CD4-positive, alpha-beta T cell treated with Interleukin-4 for 4 hours (primary cell): Measurements from ENCODE around the gene CBY1.

Experiments used
- DNase-seq: peaks from one replicate; pipeline ENCODE4 v3.0.0-alpha.2; 2020

Gene CBY1

DNA sequence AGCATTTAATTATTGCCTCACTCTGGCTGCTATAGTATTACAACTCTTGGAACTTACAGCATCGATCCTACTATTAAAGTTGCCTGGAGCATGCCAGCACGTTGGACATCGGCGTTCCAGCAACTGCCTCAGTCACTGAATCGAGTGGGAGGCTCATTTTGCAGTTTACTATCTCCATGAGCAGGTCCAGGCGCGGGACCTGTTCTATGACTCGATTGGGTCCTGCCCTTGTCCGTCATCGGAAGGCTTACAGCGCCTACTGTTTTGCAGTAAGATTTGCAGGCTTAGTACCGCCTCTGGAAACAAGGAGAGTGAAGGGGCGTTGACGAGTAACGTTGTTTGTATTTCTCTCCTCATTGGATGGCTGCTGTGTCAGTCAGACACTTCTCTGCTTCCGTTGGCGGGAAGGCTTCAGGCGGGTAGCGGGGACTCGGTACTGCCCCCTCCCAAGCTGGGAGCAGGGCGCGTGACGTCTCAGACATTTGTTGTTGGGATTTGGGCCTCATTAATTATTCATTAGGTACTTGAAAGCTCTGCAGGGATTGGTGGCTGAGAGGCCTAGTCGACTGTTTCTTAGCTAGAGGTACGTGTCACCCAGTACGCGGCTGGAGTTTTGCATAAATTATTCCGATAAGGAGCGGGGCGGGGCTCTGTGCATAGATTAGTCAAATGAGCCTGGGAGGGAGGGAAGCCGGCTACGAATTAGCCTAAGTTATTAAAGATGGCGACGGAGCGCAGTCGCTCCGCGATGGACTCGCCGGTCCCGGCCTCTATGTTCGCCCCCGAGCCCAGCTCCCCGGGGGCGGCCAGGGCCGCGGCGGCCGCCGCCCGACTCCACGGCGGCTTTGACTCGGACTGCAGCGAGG, 49.0 kb downstream of the CBY1 start, which contains the start of gene GTPBP1:
TSS of gene GTPBP1 (plus strand) at position 710 of the 866 bp plus-strand sequence. CDS start at position 722, 12 bp downstream.
- peak; percentile 100 for DNase-seq

DNA sequence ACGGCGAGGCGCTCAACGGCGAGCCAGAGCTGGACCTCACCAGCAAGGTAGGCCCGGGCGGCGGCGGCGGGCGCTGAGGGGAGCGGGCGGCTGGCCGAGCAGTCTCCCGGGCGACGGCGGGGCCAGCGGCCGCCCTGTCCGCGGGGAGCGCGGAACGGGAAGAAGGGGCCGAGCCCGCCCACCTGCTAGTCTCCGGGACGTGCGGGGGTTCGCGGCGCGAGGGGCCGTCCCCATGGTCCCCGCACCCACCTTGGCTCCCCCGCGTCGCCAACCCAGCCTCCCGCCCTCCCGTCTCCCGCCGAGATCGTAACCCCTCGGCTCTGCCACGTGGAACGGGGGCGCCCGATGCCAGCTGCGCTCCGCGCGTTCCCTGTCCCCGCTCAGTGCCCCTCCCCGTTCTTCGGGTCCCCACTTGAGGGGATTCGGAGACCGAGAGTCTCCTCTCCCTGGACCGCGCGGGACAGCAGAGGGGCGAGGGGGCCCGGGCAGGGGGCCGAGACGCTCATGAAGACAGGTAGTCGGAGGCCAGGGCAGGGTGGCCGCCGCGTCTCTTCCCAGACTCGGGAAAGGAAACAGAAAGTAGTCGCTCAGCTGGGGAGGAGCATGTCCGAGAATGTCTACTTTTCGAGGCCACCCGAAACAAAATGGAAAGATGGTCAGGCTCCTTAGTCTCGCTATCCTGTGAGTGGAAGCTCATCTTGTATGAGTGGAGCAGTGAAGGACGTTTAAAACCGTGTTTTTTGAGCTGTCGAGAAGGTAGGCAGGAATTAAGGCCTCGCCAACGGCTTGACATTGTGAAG, 49.9 kb downstream of the CBY1 start:
- DNase-seq: no peak

DNA sequence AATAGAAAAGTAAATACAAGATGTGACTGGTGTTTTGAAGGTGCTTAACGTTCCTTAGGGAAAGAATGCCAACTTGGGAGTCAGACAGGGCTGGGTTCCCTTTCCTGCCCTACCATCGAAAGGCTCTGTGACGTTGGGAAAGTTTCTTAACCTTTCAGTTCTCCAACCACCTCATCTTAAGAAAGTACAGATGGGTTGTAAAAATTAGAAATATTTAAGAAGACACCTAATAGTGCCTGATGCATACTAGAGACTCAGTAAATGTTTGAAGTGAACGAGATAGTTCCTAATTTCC, 50.4 kb downstream of the CBY1 start:
- no peak for DNase-seq

DNA sequence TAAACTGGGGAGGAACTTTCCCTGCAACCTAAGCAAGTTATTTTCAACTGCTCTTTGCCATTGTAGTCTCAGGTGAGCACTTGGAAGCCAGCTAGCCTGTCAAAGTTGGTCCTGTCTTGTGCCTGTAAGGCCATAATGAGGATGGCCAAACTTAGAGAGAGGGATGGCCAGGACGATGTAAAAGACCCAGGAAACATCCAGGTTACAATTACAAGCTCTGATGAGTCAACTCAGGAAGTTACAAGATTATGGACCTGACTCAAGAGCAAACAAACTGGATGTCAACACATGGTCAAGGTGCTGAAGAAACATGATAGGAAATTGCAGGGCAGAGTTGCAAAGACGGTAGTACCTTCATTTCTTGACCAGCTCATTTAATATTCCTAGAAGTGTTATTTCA, 50.9 kb downstream of the CBY1 start:
- no peak for DNase-seq

DNA sequence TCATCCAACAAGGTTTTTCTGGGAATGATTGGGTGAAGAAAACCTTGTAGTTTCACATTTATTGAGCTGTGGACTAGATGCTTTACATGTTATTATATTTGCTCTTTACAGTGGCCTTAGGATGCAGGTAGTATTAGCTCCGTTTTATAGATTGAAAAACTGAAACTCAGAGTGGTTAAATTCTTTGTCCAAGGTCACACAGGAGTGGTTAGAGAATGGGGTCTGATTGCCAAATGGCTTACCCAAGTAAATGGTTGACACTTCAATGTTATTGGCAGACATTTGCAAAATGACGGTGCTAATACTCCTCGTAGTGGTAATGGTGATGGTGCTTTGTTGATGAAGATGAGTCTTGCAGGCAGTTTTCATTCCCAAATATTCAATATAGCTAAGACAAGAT, 51.5 kb downstream of the CBY1 start:
- no peak for DNase-seq

DNA sequence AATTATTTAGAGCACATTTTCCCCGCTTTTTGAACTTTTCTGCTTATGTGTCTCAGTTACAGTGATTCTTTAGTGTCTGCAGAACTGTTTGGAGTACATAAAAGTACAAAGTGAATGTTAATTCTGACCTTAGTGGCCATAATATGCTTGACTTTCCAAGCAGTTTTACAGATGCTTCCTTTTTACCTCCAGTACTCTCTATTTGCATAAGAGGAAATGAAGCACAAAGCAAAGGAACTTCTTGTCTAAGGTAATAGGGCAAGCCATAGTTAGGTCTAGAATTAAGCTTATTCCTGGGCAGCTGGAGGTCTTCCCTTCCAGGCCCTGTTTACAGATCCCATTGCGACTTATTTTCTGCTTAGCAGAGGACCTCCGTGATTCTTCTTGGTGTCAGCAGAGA, 52.9 kb downstream of the CBY1 start:
- no peak for DNase-seq

DNA sequence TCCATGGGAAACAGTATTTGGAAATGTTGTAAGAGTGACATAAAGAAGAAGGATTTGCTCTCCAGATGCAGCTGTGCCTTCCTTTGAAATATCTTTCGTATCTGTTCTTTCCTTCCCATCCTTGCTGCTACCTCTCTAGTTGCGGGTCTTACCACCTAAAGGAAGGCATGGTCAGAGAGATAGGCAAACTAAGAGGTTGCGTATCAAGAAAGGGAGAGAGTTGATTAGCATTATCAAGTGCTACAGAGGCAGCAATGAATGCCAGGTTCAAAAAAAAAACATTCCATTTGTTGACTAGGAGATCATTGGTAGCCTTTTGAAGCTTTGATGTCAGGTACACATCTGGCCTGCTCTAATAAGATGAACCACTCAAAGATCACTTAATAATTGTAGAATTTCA, 53.9 kb downstream of the CBY1 start:
- no peak for DNase-seq

DNA sequence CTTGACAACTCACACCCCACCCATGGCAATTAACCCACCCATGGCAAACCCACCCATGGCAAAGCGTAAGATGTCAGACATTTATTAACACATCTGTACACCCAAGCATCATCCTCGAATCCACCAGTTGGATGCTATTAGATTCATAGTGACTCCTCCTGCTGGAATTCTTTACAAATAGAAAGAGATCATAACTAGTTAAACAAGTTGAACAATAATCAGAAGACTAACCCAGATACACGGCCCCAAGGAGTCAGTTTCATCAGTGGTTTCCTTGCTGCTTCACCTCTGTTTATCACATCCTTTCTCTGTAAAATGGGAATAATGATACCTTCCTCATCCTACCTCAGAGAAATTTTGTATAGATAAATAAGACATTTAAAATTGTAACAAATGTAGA, 54.4 kb downstream of the CBY1 start:
- no peak for DNase-seq

DNA sequence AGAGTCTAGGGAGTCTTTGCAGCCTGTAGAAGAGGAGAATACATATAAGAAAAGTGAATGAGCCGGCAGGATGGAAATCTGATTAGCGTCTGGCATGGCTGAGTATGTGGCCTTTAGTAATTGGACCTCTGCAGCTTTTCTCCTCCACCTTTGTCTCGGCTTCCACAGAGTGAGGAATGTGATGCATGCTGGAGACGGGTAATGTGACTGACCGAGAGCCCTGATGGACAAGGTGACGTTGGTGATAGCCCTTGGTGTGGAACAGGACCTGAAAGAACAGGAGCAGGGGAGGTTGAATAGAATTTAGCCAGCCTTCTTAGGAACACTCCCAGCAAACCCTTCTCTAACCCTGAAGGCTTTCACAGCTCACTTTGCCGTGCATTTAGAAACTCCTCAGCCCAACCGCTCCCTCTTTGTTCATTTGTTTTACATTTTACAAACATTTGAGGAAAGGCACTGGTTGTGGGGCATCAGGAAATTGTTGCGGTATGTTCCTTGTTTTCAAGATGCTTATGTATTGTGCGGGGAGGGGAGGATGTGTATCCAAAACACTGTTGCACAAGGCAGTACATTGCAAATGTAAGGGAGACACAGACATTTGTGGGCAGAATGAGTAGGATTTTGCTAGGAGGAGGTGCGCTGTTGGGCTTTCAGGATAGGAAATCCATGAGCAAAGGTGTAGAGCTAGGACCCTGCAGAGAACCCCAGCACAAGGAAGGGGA, 56.2 kb downstream of the CBY1 start:
- no peak for DNase-seq

DNA sequence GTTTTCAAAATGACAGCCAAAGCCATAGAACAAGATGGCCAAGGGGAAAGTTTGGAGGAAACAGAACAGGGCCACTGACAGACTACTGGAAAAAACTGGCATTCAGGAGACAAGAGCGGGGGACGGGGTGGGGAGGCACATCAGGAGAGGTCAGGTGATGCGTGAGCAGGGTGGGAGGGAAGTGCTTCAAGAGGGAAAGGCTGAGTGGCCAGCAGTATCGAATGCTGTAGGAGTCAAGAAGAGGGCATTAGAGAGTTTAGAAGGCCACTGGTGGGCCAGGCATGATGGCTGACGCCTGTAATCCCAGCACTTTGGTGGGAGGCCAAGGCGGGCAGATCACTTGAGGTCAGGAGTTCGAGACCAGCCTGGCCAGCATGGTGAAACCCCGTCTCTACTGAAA, 57.5 kb downstream of the CBY1 start:
- no peak for DNase-seq

DNA sequence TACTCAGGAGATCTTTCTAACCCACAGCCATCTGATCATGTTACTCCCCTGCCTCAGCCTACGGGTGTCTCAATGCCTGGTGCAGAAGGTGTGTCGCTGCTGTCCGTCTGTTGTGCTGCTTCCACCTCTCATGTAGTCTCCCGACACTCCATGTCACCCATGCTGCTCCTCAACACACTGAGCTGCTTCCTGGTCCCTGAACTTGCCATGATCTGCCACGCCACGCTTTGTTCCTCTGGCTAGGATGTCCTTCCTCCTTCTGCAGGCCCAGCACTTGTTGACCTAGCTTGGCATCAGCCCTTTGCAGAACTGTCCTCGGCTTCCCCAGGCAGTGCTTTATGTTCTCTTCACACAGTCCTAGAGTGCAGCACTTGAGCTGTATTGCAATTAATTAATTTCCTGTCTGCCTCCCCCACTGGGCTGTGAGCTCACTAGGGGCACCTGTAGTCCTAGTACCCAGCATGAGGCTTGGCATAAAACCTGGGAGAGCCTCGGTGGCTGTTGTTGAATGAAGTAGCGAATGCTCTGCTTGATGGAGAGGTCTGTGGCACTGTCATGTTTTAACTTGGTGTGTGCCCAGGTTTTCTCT, 58.8 kb downstream of the CBY1 start:
- DNase-seq: no peak

DNA sequence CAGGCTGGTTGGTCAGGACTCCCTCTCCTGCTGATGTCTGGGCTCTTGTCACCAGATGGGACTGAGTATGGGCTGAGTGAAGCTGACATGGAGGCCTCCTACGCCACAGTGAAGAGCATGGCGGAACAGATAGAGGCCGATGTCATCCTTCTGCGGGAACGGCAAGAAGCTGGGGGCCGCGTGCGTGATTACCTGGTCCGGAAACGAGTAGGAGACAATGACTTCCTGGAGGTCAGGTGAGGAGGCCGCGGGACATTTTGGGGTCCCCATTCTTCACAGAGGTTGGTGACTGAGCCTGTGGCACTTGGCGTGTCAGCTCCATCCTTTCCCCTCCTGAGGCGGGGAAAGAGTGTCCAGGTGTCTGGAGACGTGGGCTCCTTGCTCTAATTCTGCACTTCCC, 59.4 kb downstream of the CBY1 start:
- DNase-seq: no peak

DNA sequence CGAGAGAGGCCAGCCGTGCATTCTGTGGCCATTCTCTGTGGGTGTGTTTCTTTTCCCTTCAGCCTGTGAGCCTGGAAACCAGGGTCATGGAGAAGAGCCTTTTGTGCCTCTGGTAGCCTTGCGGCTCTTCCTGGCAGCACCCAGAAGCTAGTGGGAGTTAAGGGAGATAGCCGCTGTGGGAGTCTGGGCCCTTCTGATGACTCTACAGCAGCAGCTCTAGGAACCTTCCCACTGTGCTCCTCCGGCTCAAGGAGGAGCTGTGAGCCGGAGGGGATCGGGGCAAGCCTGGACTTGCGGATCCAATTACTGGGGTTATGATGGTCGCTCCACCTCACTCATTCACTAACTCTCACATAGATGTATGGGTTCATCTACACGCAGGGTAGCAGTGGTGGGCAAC, 59.8 kb downstream of the CBY1 start:
- DNase-seq: no peak

DNA sequence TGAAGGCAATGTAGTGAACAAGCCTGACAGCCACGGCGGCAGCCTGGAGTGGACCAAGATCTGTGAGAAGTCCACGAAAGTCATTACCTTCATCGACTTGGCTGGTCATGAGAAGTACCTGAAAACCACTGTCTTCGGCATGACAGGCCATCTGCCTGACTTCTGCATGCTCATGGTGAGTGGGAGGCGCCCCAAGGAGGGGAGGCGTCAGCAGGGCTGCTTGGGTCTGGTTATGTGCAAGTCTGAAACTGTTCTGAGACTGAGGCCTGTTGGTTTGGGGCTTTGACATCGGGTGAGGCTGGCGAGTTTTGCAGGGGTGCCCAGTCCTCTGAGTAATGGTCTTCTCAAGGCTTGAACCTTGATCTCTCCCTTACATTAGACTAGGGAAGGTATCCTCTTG, 60.4 kb downstream of the CBY1 start:
- no peak for DNase-seq

DNA sequence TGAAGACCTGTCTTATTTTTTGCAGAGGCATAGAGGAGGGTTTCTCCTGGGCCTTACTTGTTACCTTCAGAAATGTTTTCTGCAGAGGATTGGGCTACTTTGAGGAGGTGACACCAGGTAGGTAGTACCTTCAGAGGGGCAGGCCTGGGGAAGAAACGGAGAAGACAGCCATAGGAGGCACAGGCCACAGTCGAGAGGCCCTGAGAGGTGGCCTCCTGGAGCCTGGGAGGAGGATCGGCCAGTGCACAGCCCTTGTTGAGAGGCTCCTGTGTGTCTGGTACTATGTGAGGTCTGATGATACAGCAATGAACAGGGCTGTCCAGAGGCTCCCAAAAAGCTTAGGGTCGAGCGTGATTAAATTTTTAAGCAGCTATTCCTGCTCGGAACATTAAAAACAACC, 60.8 kb downstream of the CBY1 start:
- no peak for DNase-seq

DNA sequence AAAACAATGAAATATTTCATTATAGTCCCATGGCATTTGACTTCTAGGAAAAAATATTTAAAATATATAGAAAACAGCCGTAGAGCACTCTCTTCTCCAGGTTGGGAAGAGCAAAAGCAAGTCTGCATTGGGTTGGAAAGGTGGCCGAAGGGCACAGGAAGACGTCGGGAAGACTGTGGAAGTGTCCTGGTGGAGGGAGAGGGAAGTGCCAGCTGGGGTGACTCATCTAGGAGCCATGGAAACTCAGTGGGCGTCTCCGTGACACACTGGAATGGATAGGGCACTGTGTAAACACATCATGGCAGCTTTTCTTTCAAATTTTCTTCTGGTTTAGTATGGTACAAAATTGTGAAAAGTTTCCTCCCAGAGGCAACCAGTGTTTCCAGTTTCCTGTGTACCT, 62.0 kb downstream of the CBY1 start:
- no peak for DNase-seq

DNA sequence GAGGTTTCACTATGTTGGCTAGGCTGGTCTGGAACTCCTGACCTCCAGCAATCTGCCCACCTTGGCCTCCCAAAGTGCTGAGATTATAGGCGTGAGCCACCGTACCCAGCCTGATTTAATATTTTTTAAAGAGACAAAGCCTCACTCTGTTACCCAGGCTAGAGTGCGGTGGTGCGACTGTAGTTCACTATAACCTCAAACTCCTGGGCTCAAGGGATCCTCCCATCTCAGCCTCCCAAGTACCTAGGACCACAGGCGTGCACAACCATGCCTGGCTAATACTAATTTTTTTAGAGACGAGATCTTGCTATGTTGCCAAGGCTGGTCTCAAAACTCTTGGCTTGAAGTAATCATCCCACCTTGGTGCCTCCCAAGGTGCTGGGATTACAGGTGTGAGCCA, 62.8 kb downstream of the CBY1 start:
- no peak for DNase-seq

DNA sequence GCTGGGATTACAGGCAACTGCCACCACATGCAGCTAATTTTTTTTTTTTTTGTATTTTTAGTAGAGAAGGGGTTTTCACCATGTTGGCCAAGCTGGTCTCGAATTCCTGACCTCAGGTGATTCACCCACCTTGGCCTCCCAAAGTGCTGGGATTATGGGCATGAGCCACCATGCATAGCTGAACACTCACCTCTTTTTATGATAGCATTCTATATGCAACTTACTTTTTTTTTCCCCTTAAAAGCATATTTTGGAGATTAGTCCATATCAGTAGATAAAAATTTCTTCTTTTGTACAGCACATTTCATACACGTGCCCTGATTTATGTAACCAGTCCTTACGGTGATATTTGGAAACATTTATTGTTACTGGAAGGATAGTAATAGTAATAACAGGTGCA, 63.9 kb downstream of the CBY1 start:
- no peak for DNase-seq

DNA sequence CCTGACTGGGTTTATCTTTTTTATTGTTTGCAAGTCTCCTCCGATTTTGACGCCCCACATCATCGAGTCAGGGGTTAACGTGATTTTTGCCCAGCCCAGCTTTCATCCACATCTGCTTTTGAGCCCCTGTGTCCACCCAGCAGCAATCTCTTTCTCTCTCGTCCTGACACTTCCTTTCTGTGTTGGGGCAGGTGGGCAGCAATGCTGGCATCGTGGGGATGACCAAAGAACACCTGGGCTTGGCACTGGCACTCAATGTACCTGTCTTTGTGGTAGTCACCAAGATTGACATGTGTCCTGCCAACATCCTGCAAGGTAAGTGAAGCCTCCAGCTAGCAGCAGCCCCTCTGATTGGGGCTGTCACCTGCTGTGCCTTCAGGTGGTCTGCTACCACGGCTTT, 65.1 kb downstream of the CBY1 start:
- DNase-seq: no peak
